ENCODE measurements around the gene NPR2.

DNA sequence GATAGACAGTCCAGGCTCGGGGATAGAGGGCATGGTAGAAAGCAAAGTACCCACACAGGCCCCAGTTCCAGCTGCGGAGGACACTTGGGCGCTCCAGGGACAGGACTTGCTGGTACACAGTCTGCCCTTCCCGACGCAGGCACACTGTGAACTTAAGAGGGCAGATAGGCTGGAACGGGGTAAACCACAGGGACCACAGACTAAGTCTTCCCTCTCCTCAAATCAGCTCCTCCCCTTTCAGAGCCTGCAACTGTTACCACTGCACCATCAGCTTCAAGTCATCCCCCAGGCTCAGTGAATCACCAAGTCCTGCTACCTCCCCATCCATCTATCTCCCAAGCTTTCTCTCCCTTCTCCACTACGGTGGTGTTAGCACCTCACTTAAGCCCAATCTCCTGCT lies 49.7 kb upstream of the NPR2 start:
- TF ChIP-seq, protein P1, sequence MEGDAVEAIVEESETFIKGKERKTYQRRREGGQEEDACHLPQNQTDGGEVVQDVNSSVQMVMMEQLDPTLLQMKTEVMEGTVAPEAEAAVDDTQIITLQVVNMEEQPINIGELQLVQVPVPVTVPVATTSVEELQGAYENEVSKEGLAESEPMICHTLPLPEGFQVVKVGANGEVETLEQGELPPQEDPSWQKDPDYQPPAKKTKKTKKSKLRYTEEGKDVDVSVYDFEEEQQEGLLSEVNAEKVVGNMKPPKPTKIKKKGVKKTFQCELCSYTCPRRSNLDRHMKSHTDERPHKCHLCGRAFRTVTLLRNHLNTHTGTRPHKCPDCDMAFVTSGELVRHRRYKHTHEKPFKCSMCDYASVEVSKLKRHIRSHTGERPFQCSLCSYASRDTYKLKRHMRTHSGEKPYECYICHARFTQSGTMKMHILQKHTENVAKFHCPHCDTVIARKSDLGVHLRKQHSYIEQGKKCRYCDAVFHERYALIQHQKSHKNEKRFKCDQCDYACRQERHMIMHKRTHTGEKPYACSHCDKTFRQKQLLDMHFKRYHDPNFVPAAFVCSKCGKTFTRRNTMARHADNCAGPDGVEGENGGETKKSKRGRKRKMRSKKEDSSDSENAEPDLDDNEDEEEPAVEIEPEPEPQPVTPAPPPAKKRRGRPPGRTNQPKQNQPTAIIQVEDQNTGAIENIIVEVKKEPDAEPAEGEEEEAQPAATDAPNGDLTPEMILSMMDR (conservative IDR thresholded peaks at IDR 0.05; ENCODE audit: low read length), result no peak
- TF ChIP-seq EZH2phosphoT487 (IDR thresholded peaks at IDR 0.05; ENCODE audit: borderline replicate concordance, low read depth, low read length), result no peak
